ENCODE results near the gene DIRAS1. TPM values are rescaled to one million over a fixed set of nuclear protein-coding genes. Genes with fewer than 3 reads are reported as not detected.

The DIRAS1 gene
- total and polyA plus RNA-seq, 12 donors = 0.09 to 4.8 (median 1.8) TPM

DNA sequence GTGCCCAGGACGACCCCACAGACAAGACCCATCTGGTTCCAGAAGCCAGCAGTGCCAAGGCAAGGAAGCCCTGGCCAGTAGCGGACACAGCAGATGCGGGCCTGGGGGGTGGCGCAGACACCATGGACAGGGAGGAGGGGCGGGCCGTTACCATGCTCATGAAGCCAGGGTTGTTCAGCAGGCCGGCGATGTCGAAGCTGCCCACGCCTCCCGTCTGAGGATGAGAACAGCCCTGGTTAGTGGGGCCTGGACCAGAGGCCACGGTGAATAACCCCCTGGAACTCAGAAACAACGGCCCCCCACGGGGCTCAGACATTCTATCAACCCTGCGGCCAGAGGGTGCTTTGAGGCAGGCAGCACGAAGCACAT lies 40.1 kb upstream of the DIRAS1 start:
- Histone ChIP-seq H3K9me3 (replicated peaks in 1 of 3) (no peaks in the 10 kb centered on the region), H3K4me1 (replicated peaks in 1 of 2) (no peaks in the 10 kb centered on the region), H3K27ac (no peak overlapping the region), H3K36me3 (replicated peaks in 1 of 2) (peaks cover 0 to 69% of the 10 kb centered on the region in 2 donors), H3K27me3 (no peaks in the 10 kb centered on the region), H3K4me3 (no peak overlapping the region)
- DNase-seq = no peak
- no peak for TF ChIP-seq POLR2A (IDR thresholded peaks at IDR 0.05)
- TF ChIP-seq, protein P1, sequence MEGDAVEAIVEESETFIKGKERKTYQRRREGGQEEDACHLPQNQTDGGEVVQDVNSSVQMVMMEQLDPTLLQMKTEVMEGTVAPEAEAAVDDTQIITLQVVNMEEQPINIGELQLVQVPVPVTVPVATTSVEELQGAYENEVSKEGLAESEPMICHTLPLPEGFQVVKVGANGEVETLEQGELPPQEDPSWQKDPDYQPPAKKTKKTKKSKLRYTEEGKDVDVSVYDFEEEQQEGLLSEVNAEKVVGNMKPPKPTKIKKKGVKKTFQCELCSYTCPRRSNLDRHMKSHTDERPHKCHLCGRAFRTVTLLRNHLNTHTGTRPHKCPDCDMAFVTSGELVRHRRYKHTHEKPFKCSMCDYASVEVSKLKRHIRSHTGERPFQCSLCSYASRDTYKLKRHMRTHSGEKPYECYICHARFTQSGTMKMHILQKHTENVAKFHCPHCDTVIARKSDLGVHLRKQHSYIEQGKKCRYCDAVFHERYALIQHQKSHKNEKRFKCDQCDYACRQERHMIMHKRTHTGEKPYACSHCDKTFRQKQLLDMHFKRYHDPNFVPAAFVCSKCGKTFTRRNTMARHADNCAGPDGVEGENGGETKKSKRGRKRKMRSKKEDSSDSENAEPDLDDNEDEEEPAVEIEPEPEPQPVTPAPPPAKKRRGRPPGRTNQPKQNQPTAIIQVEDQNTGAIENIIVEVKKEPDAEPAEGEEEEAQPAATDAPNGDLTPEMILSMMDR (IDR thresholded peaks at IDR 0.05) = no peak
- intact Hi-C loops (cut with DNase I) = no loop called here
- 91 to 95% (median 94%) methylated on average over 12 to 16 of the region's 16 CpGs for WGBS, 4 donors

DNA sequence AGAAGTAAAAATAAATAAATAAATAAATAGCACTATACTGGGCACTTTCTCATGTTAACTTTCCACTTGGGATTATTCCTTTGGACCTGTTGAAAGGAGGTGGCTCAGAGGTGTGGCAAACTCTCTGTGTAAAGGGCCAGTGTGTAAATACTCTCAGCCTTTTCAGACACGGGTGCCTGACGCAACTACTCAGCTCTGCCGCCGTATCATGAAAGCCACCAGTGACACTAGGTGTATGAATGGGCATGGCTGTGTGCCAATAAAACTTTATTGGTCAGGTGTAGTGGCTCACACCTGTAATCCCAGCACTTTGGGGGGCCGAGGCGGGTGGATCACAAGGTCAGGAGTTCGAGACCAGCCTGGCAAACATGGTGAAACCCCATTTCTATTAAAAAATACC lies 38.8 kb upstream of the DIRAS1 start:
- Histone ChIP-seq H3K27ac (no peak overlapping the region), H3K36me3 (replicated peaks in 1 of 2) (peaks cover 0 to 68% of the 10 kb centered on the region in 2 donors), H3K27me3 (no peaks in the 10 kb centered on the region), H3K4me3 (no peak overlapping the region), H3K4me1 (replicated peaks in 1 of 2) (no peaks in the 10 kb centered on the region), H3K9me3 (replicated peaks in 1 of 3) (no peaks in the 10 kb centered on the region)
- intact Hi-C loops (cut with DNase I) = no loop called here
- WGBS, 4 donors = 92 to 99% (median 97%) methylated on average over 6 to 7 of the region's 7 CpGs
- no peak for DNase-seq
- no peak for TF ChIP-seq POLR2A (IDR thresholded peaks at IDR 0.05)
- TF ChIP-seq, protein P1 (IDR thresholded peaks at IDR 0.05) = no peak

DNA sequence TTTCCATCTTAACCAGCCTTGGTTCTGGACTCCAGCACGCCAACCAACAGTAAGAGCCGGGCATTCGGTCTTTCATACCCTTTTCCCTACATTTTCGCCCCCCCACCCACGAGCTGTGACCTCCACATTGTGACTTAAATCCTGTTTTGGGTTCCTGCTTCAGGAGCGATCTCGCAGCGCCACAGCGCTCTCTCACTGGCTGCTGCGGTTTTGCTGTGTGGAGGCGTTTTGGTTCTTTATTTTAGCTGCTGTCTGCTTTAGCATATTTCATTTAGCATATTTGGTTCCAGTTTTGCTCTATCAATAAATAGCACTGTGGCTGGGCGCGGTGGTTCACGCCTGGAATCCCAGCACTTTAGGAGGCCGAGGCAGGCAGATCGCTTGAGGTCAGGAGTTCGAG lies 38.2 kb upstream of the DIRAS1 start:
- WGBS, 4 donors = 91 to 97% (median 94%) methylated on average over 17 of the region's 17 CpGs
- H3K9me3 ChIP-seq (replicated peaks in 1 of 3) = no peaks in the 10 kb centered on the region
- no peak overlapping the region for H3K27ac ChIP-seq
- H3K4me3 ChIP-seq = no peak overlapping the region
- H3K4me1 ChIP-seq (replicated peaks in 1 of 2) = no peaks in the 10 kb centered on the region
- TF ChIP-seq, protein P1 (IDR thresholded peaks at IDR 0.05) = no peak
- no peak for TF ChIP-seq POLR2A (IDR thresholded peaks at IDR 0.05)
- intact Hi-C loops (cut with DNase I) = no loop called here
- H3K27me3 ChIP-seq = no peaks in the 10 kb centered on the region
- DNase-seq = no peak
- H3K36me3 ChIP-seq (replicated peaks in 1 of 2) = peaks cover 0 to 66% of the 10 kb centered on the region in 2 donors

DNA sequence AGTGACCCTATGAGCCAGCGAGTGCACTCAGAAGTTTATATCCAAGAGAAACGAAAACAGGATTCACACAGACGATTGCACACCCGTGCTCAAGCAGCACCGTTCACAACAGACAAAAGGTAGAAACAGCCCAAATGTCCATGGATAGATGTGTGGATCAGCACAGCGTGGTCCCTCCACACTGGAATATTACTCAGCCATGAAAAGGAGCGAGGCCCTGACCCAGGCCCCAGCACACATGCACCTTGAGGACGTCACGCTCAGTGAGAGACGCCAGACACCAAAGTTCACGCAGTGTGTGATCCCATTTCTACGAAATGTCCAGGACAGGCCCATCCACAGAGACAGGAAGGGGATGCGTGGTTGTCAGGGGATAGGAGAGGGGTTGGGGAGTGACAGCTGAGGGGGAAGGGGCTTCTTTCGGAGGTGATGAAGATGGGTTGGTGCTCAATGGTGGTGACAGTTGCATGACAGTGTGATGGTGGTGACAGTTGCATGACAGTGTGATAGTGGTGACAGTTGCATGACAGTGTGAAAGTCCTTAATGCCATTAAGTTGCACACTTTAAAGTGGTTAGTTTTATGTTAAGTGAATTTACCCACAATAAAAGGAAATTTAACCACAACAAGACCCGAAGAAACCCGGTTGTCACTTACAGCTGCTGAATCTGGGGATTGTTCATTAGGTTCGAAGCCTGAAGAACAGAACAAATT lies 37.6 kb upstream of the DIRAS1 start:
- no peaks in the 10 kb centered on the region for H3K9me3 ChIP-seq (replicated peaks in 1 of 3)
- WGBS, 4 donors = 92 to 95% (median 94%) methylated on average over 17 of the region's 17 CpGs
- TF ChIP-seq, protein P1 (IDR thresholded peaks at IDR 0.05) = no peak
- TF ChIP-seq POLR2A (IDR thresholded peaks at IDR 0.05) = no peak
- DNase-seq = no peak
- no peak overlapping the region for H3K4me3 ChIP-seq
- intact Hi-C loops (cut with DNase I) = no loop called here
- no peak overlapping the region for H3K27ac ChIP-seq
- no peaks in the 10 kb centered on the region for H3K4me1 ChIP-seq (replicated peaks in 1 of 2)
- H3K27me3 ChIP-seq = no peaks in the 10 kb centered on the region
- H3K36me3 ChIP-seq (replicated peaks in 1 of 2) = peaks cover 0 to 60% of the 10 kb centered on the region in 2 donors
